ENCODE data around the gene CSF3R.

Gene CSF3R

DNA sequence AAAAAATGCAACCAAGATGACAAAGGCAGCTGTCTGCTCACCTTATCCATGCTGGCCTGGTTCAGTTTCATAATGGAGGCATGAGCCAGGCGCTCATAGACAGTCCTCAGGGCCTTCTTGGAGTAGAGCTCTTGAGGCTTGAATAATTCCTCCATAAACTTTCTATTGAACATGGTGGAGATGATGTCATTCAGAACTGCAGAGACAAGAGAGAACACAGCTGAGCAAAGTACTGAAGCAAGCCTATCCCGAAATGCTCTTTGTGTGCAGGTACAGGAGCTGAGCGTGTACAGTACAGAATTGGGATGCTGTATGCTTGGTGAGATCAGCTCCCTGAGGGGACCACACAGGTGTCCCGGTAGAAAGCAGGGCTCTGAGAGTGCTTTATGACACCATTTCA is 44.0 kb downstream of the CSF3R start:
- H3K4me2 ChIP-seq (ENCODE audit: low read length), result no peak overlapping the region
- no peaks in the 10 kb centered on the region for H3K27me3 ChIP-seq (ENCODE audit: control insufficient read depth, low read length)
- no peaks in the 10 kb centered on the region for H3F3A ChIP-seq (ENCODE audit: control insufficient read depth, insufficient read depth)
- H3K27ac ChIP-seq (ENCODE audit: low read depth, low read length), result no peak overlapping the region
- H3K4me1 ChIP-seq (ENCODE audit: control insufficient read depth, low read length), result no peaks in the 10 kb centered on the region
- H3K36me3 ChIP-seq (ENCODE audit: control insufficient read depth, low read length), result no peaks in the 10 kb centered on the region
- no peak overlapping the region for H3K4me3 ChIP-seq (ENCODE audit: low read length)
- no peaks in the 10 kb centered on the region for H3K9me3 ChIP-seq (ENCODE audit: control insufficient read depth, insufficient read depth, low read length)
- TF ChIP-seq, protein P1, sequence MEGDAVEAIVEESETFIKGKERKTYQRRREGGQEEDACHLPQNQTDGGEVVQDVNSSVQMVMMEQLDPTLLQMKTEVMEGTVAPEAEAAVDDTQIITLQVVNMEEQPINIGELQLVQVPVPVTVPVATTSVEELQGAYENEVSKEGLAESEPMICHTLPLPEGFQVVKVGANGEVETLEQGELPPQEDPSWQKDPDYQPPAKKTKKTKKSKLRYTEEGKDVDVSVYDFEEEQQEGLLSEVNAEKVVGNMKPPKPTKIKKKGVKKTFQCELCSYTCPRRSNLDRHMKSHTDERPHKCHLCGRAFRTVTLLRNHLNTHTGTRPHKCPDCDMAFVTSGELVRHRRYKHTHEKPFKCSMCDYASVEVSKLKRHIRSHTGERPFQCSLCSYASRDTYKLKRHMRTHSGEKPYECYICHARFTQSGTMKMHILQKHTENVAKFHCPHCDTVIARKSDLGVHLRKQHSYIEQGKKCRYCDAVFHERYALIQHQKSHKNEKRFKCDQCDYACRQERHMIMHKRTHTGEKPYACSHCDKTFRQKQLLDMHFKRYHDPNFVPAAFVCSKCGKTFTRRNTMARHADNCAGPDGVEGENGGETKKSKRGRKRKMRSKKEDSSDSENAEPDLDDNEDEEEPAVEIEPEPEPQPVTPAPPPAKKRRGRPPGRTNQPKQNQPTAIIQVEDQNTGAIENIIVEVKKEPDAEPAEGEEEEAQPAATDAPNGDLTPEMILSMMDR (IDR thresholded peaks at IDR 0.05; ENCODE audit: low read depth, low read length, poor library complexity, severe bottlenecking), result no peak
- TF ChIP-seq EZH2phosphoT487 (IDR thresholded peaks at IDR 0.05; ENCODE audit: borderline replicate concordance, low read length), result no peak
- no peaks in the 10 kb centered on the region for H3K79me2 ChIP-seq (ENCODE audit: control insufficient read depth, low read length)
- H4K20me1 ChIP-seq (ENCODE audit: control insufficient read depth, insufficient read depth, low read depth, low read length), result no peaks in the 10 kb centered on the region; the same call in 1 of the 2 replicates
- H3K9me2 ChIP-seq (replicated peaks; ENCODE audit: control insufficient read depth, low read length), result no peaks in the 10 kb centered on the region

DNA sequence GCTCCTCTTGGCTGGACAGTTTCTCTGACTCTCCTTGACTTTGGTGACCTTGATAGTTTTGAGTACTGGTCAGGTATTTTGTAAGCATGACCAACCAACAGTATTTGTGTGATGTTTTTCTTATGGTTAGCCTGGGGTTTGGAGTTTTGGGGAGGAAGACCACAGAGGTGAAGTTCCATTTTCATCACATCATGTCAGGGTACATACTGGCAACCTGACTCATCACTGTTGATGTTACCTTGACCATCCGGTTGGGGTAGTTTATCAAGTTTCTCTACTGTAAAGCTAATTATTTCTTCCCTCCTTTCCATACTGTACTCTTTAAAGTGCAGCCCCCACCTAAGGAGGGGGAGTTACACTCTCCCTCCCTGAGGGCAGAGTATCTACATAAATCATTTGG is 45.9 kb downstream of the CSF3R start:
- Histone ChIP-seq H3K9me3 (ENCODE audit: control insufficient read depth, insufficient read depth, low read length) (no peaks in the 10 kb centered on the region), H3K4me2 (ENCODE audit: low read length) (no peak overlapping the region), H3K4me3 (ENCODE audit: low read length) (no peak overlapping the region), H3K27ac (ENCODE audit: low read depth, low read length) (no peak overlapping the region), H3K79me2 (ENCODE audit: control insufficient read depth, low read length) (no peaks in the 10 kb centered on the region), H3F3A (ENCODE audit: control insufficient read depth, insufficient read depth) (no peaks in the 10 kb centered on the region), H4K20me1 (ENCODE audit: control insufficient read depth, insufficient read depth, low read depth, low read length) (no peaks in the 10 kb centered on the region; the same call in 1 of the 2 replicates), H3K4me1 (ENCODE audit: control insufficient read depth, low read length) (no peaks in the 10 kb centered on the region), H3K36me3 (ENCODE audit: control insufficient read depth, low read length) (no peaks in the 10 kb centered on the region), H3K27me3 (ENCODE audit: control insufficient read depth, low read length) (no peaks in the 10 kb centered on the region), H3K9me2 (replicated peaks; ENCODE audit: control insufficient read depth, low read length) (no peaks in the 10 kb centered on the region)
- TF ChIP-seq, protein P1 (IDR thresholded peaks at IDR 0.05; ENCODE audit: low read depth, low read length, poor library complexity, severe bottlenecking), result no peak
- no peak for TF ChIP-seq EZH2phosphoT487 (IDR thresholded peaks at IDR 0.05; ENCODE audit: borderline replicate concordance, low read length)

DNA sequence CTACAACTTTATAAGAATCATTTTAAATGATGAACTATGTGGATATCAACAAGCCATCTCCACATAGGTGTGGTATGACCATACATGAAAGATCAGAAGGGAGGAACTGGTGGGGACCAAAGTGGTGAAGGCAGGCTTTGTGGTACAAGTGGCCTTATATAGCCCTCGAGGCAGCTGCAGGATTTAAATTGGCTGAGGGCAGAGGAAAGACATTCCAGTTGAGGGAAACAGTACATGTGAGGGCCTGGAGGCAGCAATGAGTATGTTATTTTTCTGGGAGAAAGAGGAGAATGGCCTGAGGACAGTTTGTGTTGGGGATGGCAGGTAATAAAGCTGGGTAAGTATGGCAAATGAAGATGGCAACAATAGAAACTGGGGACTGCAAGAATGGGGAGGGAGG is 49.6 kb downstream of the CSF3R start:
- TF ChIP-seq, protein P1 (IDR thresholded peaks at IDR 0.05; ENCODE audit: low read depth, low read length, poor library complexity, severe bottlenecking), result no peak
- TF ChIP-seq EZH2phosphoT487 (IDR thresholded peaks at IDR 0.05; ENCODE audit: borderline replicate concordance, low read length), result no peak
- no peaks in the 10 kb centered on the region for H3F3A ChIP-seq (ENCODE audit: control insufficient read depth, insufficient read depth)

DNA sequence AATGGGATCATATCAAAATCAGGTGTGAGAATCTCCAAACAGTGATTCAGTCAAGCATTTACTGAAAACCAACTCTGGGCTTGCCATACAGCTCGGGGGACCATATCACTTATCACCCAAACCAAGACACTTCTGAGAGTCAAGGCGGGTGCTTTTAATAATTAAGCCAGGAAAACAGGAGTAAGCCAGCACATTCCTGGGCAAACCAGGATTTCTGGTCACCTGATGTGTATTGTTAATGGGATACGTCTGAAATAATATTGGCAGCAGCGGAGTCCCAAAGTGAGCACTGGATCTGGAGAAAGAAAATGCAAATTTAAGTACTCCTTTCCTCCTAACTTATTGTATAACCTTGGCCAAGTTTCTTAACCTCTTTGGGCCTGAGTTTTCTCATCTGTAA is 50.1 kb downstream of the CSF3R start:
- Histone ChIP-seq H3K4me1 (ENCODE audit: control insufficient read depth, low read length) (no peaks in the 10 kb centered on the region), H3K79me2 (ENCODE audit: control insufficient read depth, low read length) (no peaks in the 10 kb centered on the region), H4K20me1 (ENCODE audit: control insufficient read depth, insufficient read depth, low read depth, low read length) (no peaks in the 10 kb centered on the region), H3K27ac (ENCODE audit: low read depth, low read length) (no peak overlapping the region), H3F3A (ENCODE audit: control insufficient read depth, insufficient read depth) (no peaks in the 10 kb centered on the region), H3K4me3 (ENCODE audit: low read length) (no peak overlapping the region), H3K36me3 (ENCODE audit: control insufficient read depth, low read length) (no peaks in the 10 kb centered on the region), H3K4me2 (ENCODE audit: low read length) (no peak overlapping the region), H3K27me3 (ENCODE audit: control insufficient read depth, low read length) (no peaks in the 10 kb centered on the region), H3K9me3 (ENCODE audit: control insufficient read depth, insufficient read depth, low read length) (no peaks in the 10 kb centered on the region), H3K9me2 (replicated peaks; ENCODE audit: control insufficient read depth, low read length) (no peaks in the 10 kb centered on the region)
- TF ChIP-seq EZH2phosphoT487 (IDR thresholded peaks at IDR 0.05; ENCODE audit: borderline replicate concordance, low read length), result no peak
- TF ChIP-seq, protein P1 (IDR thresholded peaks at IDR 0.05; ENCODE audit: low read depth, low read length, poor library complexity, severe bottlenecking), result no peak

More for the DNA sequence above, 49.6 kb downstream of the CSF3R start:
- Histone ChIP-seq H3K79me2 (ENCODE audit: control insufficient read depth, low read length) (no peaks in the 10 kb centered on the region), H3K36me3 (ENCODE audit: control insufficient read depth, low read length) (no peaks in the 10 kb centered on the region), H3K27ac (ENCODE audit: low read depth, low read length) (no peak overlapping the region), H4K20me1 (ENCODE audit: control insufficient read depth, insufficient read depth, low read depth, low read length) (no peaks in the 10 kb centered on the region), H3K27me3 (ENCODE audit: control insufficient read depth, low read length) (no peaks in the 10 kb centered on the region), H3K9me3 (ENCODE audit: control insufficient read depth, insufficient read depth, low read length) (no peaks in the 10 kb centered on the region), H3K4me3 (ENCODE audit: low read length) (no peak overlapping the region), H3K4me1 (ENCODE audit: control insufficient read depth, low read length) (no peaks in the 10 kb centered on the region), H3K4me2 (ENCODE audit: low read length) (no peak overlapping the region), H3K9me2 (replicated peaks; ENCODE audit: control insufficient read depth, low read length) (no peaks in the 10 kb centered on the region)
